Pancreas (tissue), 10 donors: ENCODE data around the gene MEOX2. TPM values are rescaled to one million over a fixed set of nuclear protein-coding genes. Genes with fewer than 3 reads are reported as not detected.

Experiments
- ATAC-seq, 4 donors: fragments of 200-7000 bp; cut with Tn5 transposase; one replicate each; pipeline versions ENCODE4 v1.8.0 to v1.9.1; 2020; ENCODE audit warnings: mild to moderate bottlenecking in 4 of 4, moderate library complexity in 4 of 4
- DNase-seq, 6 donors: peaks; one replicate each; pipeline ENCODE4 v3.0.0-alpha.2; 2020
- FAIRE-seq: peaks from 2 replicates; lab custom pipeline; 2012; peaks lifted over from hg19 to GRCh38; lab: Jason Lieb, UNC
- H3K27ac ChIP-seq, 4 donors: fragments of 200-600 bp; sonication (generic); 1 replicate in 3 of 4; 2 replicates in 1 of 4; pipeline versions ENCODE4 v1.5.0 to v1.8.0; 2020
- H3K27me3 ChIP-seq, 4 donors: fragments of 200-600 bp; one replicate each; pipeline ENCODE4 v1.8.0; 2021
- H3K36me3 ChIP-seq, 3 donors: fragments of 200-600 bp; sonication (generic) in 1 of 3; one replicate each; pipeline versions ENCODE4 v1.5.0 to v1.8.0; 2020 to 2021
- H3K4me1 ChIP-seq, 3 donors: fragments of 200-600 bp; one replicate each; pipeline ENCODE4 v1.8.0; 2021
- H3K4me3 ChIP-seq, 4 donors: fragments of 200-600 bp; sonication (generic) in 2 of 4; one replicate each; pipeline versions ENCODE4 v1.5.0 to v1.8.0; 2020 to 2021
- H3K9me3 ChIP-seq, 4 donors: fragments of 200-600 bp; one replicate each; pipeline ENCODE4 v1.8.0; 2021
- CTCF ChIP-seq, 4 donors: fragments of 200-600 bp; sonication (generic) in 3 of 4; IDR thresholded peaks; one replicate each; pipeline versions ENCODE4 v1.5.0 to v1.8.0; 2021; ENCODE audit warnings: antibody characterized with exemption in 4 of 4
- WGBS, 2 donors: extraction: QIAGEN DNeasy Blood & Tissue Kit; methylation state at CpG; one replicate each; pipeline ENCODE4 v1.1.7; 2013; 5-methylcytosine and 5-hydroxymethylcytosine counted together
- intact Hi-C, 3 donors: fragments of 100-400 bp; cut with DNase I; formaldehyde crosslinking; loops; one replicate each; pipeline versions ENCODE4 v1.11.1 to v1.14.2; 2022
- polyA plus RNA-seq, 2 donors: library from polyadenylated mRNA; stranded (reverse); fragments of 200-250 nt; gene quantifications; one replicate each; pipeline ENCODE4 v1.2.3, GENCODE V29; 2013
- total RNA-seq, 6 donors: library from RNA; stranded (reverse); fragmentation: NEBNext Ultra II Directional in 4 of 6; extraction: Animal tissue kit (Norgen Biotek cat#: 25700) in 4 of 6; gene quantifications; one replicate each; pipeline versions ENCODE4 v1.2.1 to v1.2.4, GENCODE V29; 2021 to 2023
- donor health status: healthy with polysubstance abuse.
- donor health status: DM: no; HTN: no; CAD: no; lungs with moderate emphysema.
- donor health status: DM: no; HTN: no; CAD: no.
- donor health status: control.
- donor health status: control.
- donor health status: Bipolar disorder and iron deficiency.
- donor health status: DM: yes; HTN: yes; CAD: no.
- donor health status: DM: no; HTN: no; CAD: no.
- donor health status: DM: no; HTN: no; CAD: no.
- donor health status: DM: yes; HTN: yes; CAD: no.

The MEOX2 gene
- total and polyA plus RNA-seq, 8 donors: 0.24 to 2.9 (median 1.2) TPM

GRCh38 chr7:15581352-15581951, 105.0 kb downstream of the MEOX2 start:
- WGBS, 2 donors: 42 to 44% methylated on average over 3 of the region's 3 CpGs
- Histone ChIP-seq H3K4me1 (no peaks in the 10 kb centered on the region), H3K4me3 (no peak overlapping the region), H3K27ac (no peak overlapping the region), H3K36me3 (no peaks in the 10 kb centered on the region), H3K9me3 (no peaks in the 10 kb centered on the region), H3K27me3 (no peaks in the 10 kb centered on the region)
- ATAC-seq (no peak), FAIRE-seq (no peak), DNase-seq (no peak)
- no peak for TF ChIP-seq CTCF (IDR thresholded peaks at IDR 0.05)
- intact Hi-C loops: no loop called here

- no peaks in the 10 kb centered on the region for H3K4me1 ChIP-seq
- no peak for TF ChIP-seq CTCF (IDR thresholded peaks at IDR 0.05)
- H3K27me3 ChIP-seq: no peaks in the 10 kb centered on the region
- H3K9me3 ChIP-seq: no peaks in the 10 kb centered on the region
- DNase-seq: no peak
- FAIRE-seq: no peak
- peak in 1 of 4 donors; percentile 42 for ATAC-seq
- intact Hi-C loops: no loop called here
- no peak overlapping the region for H3K4me3 ChIP-seq
- no peak overlapping the region for H3K27ac ChIP-seq
- WGBS, 2 donors: 38 to 40% methylated on average over 3 of the region's 3 CpGs
- H3K36me3 ChIP-seq: no peaks in the 10 kb centered on the region
These were observed 105.7 kb downstream of the MEOX2 start for GRCh38 chr7:15580604-15581351.

GRCh38 chr7:15577600-15577999, 108.9 kb downstream of the MEOX2 start:
- Histone ChIP-seq H3K27ac (no peak overlapping the region), H3K27me3 (no peaks in the 10 kb centered on the region), H3K4me1 (no peaks in the 10 kb centered on the region), H3K4me3 (no peak overlapping the region), H3K9me3 (no peaks in the 10 kb centered on the region), H3K36me3 (no peaks in the 10 kb centered on the region)
- FAIRE-seq: no peak
- no peak for TF ChIP-seq CTCF (IDR thresholded peaks at IDR 0.05)
- DNase-seq: no peak
- 88 to 98% methylated on average over 2 of the region's 2 CpGs for WGBS, 2 donors
- intact Hi-C loops: no loop called here
- ATAC-seq: no peak

- 28 to 30% methylated on average over 3 of the region's 3 CpGs for WGBS, 2 donors
These were observed 115.1 kb downstream of the MEOX2 start for GRCh38 chr7:15571301-15571878.

More at GRCh38 chr7:15571301-15571878, 115.1 kb downstream of the MEOX2 start:
- DNase-seq (no peak), FAIRE-seq (no peak), ATAC-seq (no peak)
- TF ChIP-seq CTCF (IDR thresholded peaks at IDR 0.05): no peak
- H3K27ac ChIP-seq: no peak overlapping the region
- no peak overlapping the region for H3K4me3 ChIP-seq
- H3K9me3 ChIP-seq: no peaks in the 10 kb centered on the region
- no peaks in the 10 kb centered on the region for H3K4me1 ChIP-seq
- intact Hi-C loops: no loop called here
- no peaks in the 10 kb centered on the region for H3K27me3 ChIP-seq
- no peaks in the 10 kb centered on the region for H3K36me3 ChIP-seq
